ES-I3 (cell line): ENCODE data around the gene MED12.
"Not testable (repeated sequence)": the region's sequence is repeated elsewhere in the genome, so short reads cannot be mapped to it uniquely, and the experiment has no call there.

Experiments used
- H3K36me3 ChIP-seq: 2 replicates; pipeline ENCODE4 v1.6.1; 2013; ENCODE audit warnings: mild to moderate bottlenecking, low read length, control low read depth, moderate library complexity; ENCODE audit not compliant: insufficient read depth
- H3K4me1 ChIP-seq: 2 replicates; pipeline ENCODE4 v1.6.1; 2013; ENCODE audit warnings: mild to moderate bottlenecking, control low read depth, low read length; ENCODE audit not compliant: insufficient read depth
- H3K9ac ChIP-seq: 2 replicates; pipeline ENCODE4 v1.6.1; 2013; ENCODE audit warnings: low read depth, mild to moderate bottlenecking, low read length, moderate library complexity
- H3K9me3 ChIP-seq: 2 replicates; pipeline ENCODE4 v1.6.1; 2013; ENCODE audit warnings: mild to moderate bottlenecking, low read length, moderate library complexity; ENCODE audit not compliant: control insufficient read depth, insufficient read depth

The MED12 gene

GRCh38 chrX:71166461-71166860 is 48.1 kb downstream of the MED12 start:
- H3K9ac ChIP-seq: no peak overlapping the region

GRCh38 chrX:71167031-71167781 is 48.8 kb downstream of the MED12 start:
- peaks cover 7% of the 10 kb centered on the region for H3K4me1 ChIP-seq
- no peaks in the 10 kb centered on the region for H3K9me3 ChIP-seq
- H3K36me3 ChIP-seq: no peaks in the 10 kb centered on the region
- no peak overlapping the region for H3K9ac ChIP-seq

More at GRCh38 chrX:71166461-71166860, 48.1 kb downstream of the MED12 start:
- Histone ChIP-seq H3K36me3 (no peaks in the 10 kb centered on the region), H3K4me1 (peaks cover 7% of the 10 kb centered on the region), H3K9me3 (no peaks in the 10 kb centered on the region)

- no peak overlapping the region for H3K9ac ChIP-seq
- peaks cover 7% of the 10 kb centered on the region for H3K4me1 ChIP-seq
- H3K36me3 ChIP-seq: no peaks in the 10 kb centered on the region; the same call in 1 of the 2 replicates
- H3K9me3 ChIP-seq: no peaks in the 10 kb centered on the region
Measured at GRCh38 chrX:71168134-71168533, 49.7 kb downstream of the MED12 start.

GRCh38 chrX:71169586-71169985 is 51.2 kb downstream of the MED12 start:
- no peak overlapping the region for H3K9ac ChIP-seq
- no peaks in the 10 kb centered on the region; the same call in 1 of the 2 replicates for H3K36me3 ChIP-seq
- no peaks in the 10 kb centered on the region for H3K9me3 ChIP-seq
- H3K4me1 ChIP-seq: peaks cover 7% of the 10 kb centered on the region

- Histone ChIP-seq H3K4me1 (peaks cover 7% of the 10 kb centered on the region), H3K36me3 (no peaks in the 10 kb centered on the region; the same call in 1 of the 2 replicates), H3K9me3 (no peaks in the 10 kb centered on the region), H3K9ac (no peak overlapping the region)
Measured at GRCh38 chrX:71170660-71171059, 52.3 kb downstream of the MED12 start.

GRCh38 chrX:71171110-71171801 is 52.9 kb downstream of the MED12 start:
- H3K9ac ChIP-seq: no peak overlapping the region
- H3K9me3 ChIP-seq: no peaks in the 10 kb centered on the region
- no peaks in the 10 kb centered on the region; the same call in 1 of the 2 replicates for H3K36me3 ChIP-seq
- H3K4me1 ChIP-seq: peaks cover 7% of the 10 kb centered on the region

- Histone ChIP-seq H3K9ac (no peak overlapping the region), H3K4me1 (peaks cover 7% of the 10 kb centered on the region), H3K36me3 (no peaks in the 10 kb centered on the region; the same call in 1 of the 2 replicates), H3K9me3 (no peaks in the 10 kb centered on the region)
Measured at GRCh38 chrX:71173440-71173839, 55.0 kb downstream of the MED12 start.

GRCh38 chrX:71174795-71175194 is 56.4 kb downstream of the MED12 start:
- Histone ChIP-seq H3K36me3 (no peaks in the 10 kb centered on the region; the same call in 1 of the 2 replicates), H3K4me1 (peaks cover 7% of the 10 kb centered on the region), H3K9ac (no peak overlapping the region), H3K9me3 (no peaks in the 10 kb centered on the region)

GRCh38 chrX:71175531-71175930 is 57.1 kb downstream of the MED12 start:
- H3K9ac ChIP-seq: no peak overlapping the region
- H3K36me3 ChIP-seq: no peaks in the 10 kb centered on the region; the same call in 1 of the 2 replicates
- peaks cover 3% of the 10 kb centered on the region for H3K4me1 ChIP-seq
- no peaks in the 10 kb centered on the region for H3K9me3 ChIP-seq

GRCh38 chrX:71177327-71177726 is 58.9 kb downstream of the MED12 start:
- no peaks in the 10 kb centered on the region; the same call in 1 of the 2 replicates for H3K36me3 ChIP-seq
- H3K9ac ChIP-seq: no peak overlapping the region

GRCh38 chrX:71178908-71179307 is 60.5 kb downstream of the MED12 start:
- Histone ChIP-seq H3K36me3 (no peaks in the 10 kb centered on the region), H3K9me3 (no peaks in the 10 kb centered on the region), H3K4me1 (peaks cover 15% of the 10 kb centered on the region), H3K9ac (no peak overlapping the region)

More at GRCh38 chrX:71177327-71177726, 58.9 kb downstream of the MED12 start:
- no peaks in the 10 kb centered on the region for H3K9me3 ChIP-seq
- H3K4me1 ChIP-seq: no peaks in the 10 kb centered on the region; the same call in 1 of the 2 replicates

GRCh38 chrX:71180579-71181265 is 62.3 kb downstream of the MED12 start:
- not testable (repeated sequence) for H3K9ac ChIP-seq, H3K9me3 ChIP-seq, H3K36me3 ChIP-seq
- peaks cover 21% of the 10 kb centered on the region for H3K4me1 ChIP-seq

GRCh38 chrX:71181558-71181909 is 63.1 kb downstream of the MED12 start:
- H3K9me3 ChIP-seq: no peaks in the 10 kb centered on the region
- no peaks in the 10 kb centered on the region for H3K36me3 ChIP-seq
- H3K4me1 ChIP-seq: peaks cover 21% of the 10 kb centered on the region

GRCh38 chrX:71181910-71182799 is 63.8 kb downstream of the MED12 start:
- no peaks in the 10 kb centered on the region for H3K36me3 ChIP-seq
- H3K4me1 ChIP-seq: peaks cover 21% of the 10 kb centered on the region
- peak overlapping the region; percentile 99 for H3K9ac ChIP-seq
- no peaks in the 10 kb centered on the region for H3K9me3 ChIP-seq

More at GRCh38 chrX:71181558-71181909, 63.1 kb downstream of the MED12 start:
- peak overlapping the region; percentile 99 for H3K9ac ChIP-seq
